ENCODE data around the gene SLC25A19. TPM values are rescaled to one million over a fixed set of nuclear protein-coding genes. Genes with fewer than 3 reads are reported as not detected.
"Not testable (repeated sequence)": the region's sequence is repeated elsewhere in the genome, so short reads cannot be mapped to it uniquely, and the experiment has no call there.

Gene SLC25A19
- polyA plus RNA-seq, 3 donors: 7.1 to 8.7 (median 8.7) TPM

DNA sequence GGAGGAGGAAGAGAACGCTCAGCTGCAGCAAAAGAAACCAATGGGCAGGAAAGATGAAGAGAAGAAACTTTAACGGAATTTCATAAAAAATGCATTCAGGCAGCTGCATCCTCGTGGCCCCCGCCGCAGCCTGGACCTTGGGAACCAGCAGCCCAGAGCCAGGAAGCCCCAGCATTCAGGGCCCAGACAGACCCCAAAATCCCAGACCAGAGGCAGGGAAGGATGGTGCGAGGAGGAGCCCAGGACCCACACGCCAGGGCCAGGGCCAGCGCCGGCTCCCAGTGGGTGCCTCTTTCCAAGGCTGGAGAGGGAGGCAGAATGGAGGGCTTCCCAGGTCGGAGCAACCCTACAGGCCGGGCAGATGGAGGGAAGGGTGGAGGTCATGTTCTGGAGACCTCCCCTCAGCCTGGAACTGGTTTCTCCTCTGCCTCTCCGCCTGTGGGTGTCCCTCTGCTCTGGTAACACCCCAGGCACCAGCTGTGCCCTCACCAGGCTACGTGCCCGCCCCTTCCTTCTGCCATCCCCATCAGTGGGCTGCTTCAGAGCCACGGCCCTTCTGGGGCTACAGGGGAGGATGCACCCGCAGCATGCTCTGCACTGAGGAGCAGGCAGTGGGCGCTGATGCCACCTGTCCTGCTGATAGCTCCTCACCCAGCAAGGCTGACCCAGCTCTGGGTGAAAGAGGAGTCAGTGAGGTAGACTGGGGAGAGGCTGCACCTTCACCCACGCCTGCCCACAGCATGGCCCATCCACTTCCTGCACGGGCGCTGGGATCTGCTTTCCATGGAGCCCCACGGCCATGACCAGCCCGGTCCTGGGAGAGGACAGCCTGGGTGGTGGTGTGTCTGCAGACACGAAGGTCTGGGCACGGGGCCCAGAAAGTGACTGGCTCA is 17.0 kb downstream of the SLC25A19 start:
- DNase-seq (ENCODE audit: extremely low read depth in 1 of 11, low read depth in 9 of 11, low spot score in 4 of 11): no peak

DNA sequence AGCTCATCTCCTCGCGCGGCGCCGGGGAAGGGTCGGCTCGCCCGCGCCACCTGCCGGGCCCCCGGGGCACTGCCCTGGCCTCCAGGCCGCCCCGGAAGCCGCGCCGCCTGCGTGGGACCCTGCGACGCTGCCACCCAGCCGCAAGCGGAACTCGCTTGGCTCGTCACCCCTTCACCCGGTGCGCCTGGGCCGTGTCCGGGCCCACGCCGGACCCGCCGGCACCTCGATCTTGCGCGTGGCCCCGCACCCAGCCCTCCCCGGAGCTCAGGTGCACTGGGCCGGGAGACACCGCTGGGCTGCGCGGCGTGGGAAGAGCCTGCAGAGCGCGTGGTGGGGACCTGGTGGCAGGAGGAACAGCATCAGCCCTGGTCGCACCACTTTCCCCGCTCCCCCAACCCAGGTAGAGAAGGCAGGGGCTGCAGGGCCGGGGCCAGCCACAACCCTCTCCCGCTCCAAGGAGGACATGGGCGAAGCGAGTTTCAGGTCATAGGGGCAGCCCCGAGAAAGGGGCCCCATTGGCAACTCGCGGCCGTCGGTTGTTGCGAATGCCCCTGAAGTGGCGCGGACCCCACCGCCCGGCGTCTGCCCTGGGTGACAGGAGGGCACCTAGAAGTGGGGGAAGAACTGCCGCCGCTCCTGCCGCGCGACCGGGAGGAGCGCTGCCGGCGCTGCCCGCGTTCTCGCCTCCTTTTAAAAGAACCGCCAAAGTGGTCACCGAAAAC is 17.8 kb downstream of the SLC25A19 start:
- peak in 5 of 11 donors; percentile 44 to 79 (median 67) for DNase-seq (ENCODE audit: extremely low read depth in 1 of 11, low read depth in 9 of 11, low spot score in 4 of 11)

DNA sequence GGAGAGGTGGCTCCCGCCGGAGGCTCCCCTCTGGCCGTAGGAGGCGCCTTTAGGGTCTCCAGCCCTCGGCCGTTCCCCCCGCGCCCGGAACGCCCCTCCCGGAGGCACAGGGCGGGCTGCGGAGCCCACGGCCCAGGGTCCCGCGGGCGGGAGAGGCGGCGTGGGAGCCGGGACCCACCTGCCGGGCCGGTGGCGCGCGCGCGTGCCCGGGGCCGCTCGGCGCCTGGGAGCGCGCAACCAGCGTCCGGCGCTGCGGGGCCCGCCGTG is 18.3 kb downstream of the SLC25A19 start, which contains the start of gene MIF4GD:
Gene MIF4GD (minus strand): TSS at position 266 of the 267 bp plus-strand sequence. CDS start 1,036 bp downstream, outside the sequence.
- peak in 3 of 11 donors; percentile 71 to 76 (median 72) for DNase-seq (ENCODE audit: extremely low read depth in 1 of 11, low read depth in 9 of 11, low spot score in 4 of 11)

DNA sequence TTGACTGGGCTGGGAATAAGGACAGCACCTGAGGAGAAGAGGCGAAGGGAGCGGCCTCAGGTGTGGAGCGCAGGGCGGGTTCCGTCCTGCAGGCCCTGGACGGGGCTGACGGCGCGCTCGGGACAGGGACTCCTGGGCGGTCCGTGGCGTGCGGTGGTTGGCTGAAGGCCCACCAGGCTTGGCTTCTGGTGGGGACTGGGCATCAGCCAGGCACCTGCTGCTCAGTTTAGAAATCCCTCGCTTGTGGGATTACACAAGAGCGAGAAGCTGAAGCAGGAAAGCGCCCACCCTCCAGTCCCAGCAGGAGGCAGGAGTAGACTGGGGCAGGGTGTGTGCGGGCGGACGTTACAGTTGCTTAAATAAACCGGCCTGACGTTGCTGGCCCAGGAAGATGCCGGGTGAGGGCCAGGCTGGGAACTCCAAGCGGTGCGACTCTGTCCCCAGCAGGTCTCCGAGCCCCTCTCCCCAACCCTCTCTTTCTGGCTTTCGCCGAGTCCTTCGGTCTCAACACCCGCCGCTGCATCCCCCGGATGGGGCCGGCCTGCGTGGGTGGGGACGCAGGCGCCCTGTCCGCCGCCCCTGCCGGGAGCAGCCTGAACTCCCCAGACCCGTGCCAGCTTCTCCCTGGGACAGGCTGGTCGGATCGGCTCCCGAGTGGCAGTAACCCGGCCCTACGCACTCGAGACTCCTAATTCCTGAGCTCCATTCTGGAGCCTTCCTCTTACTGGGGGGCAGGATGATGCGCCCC is 18.8 kb downstream of the SLC25A19 start:
- peak in 6 of 11 donors; percentile 42 to 66 (median 58) for DNase-seq (ENCODE audit: extremely low read depth in 1 of 11, low read depth in 9 of 11, low spot score in 4 of 11)

DNA sequence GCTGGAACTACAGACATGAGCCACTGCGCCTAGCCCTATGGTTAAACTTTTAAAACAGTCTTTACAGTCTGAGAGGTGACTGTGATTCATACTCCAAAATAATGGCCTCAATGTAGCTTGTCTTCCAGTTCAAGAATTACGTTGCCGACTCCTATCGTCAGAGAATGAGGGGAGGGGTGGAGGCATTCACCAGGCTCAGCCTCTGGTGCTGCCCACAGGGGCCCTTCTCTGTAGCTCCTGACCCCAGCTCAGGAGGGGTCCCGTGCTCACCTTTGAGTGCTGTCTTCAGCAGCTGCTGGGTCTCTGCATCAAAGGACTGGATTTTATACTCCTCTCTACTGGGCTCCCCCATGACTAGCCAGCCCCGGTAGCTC is 19.4 kb downstream of the SLC25A19 start:
- DNase-seq (ENCODE audit: extremely low read depth in 1 of 11, low read depth in 9 of 11, low spot score in 4 of 11): no peak

DNA sequence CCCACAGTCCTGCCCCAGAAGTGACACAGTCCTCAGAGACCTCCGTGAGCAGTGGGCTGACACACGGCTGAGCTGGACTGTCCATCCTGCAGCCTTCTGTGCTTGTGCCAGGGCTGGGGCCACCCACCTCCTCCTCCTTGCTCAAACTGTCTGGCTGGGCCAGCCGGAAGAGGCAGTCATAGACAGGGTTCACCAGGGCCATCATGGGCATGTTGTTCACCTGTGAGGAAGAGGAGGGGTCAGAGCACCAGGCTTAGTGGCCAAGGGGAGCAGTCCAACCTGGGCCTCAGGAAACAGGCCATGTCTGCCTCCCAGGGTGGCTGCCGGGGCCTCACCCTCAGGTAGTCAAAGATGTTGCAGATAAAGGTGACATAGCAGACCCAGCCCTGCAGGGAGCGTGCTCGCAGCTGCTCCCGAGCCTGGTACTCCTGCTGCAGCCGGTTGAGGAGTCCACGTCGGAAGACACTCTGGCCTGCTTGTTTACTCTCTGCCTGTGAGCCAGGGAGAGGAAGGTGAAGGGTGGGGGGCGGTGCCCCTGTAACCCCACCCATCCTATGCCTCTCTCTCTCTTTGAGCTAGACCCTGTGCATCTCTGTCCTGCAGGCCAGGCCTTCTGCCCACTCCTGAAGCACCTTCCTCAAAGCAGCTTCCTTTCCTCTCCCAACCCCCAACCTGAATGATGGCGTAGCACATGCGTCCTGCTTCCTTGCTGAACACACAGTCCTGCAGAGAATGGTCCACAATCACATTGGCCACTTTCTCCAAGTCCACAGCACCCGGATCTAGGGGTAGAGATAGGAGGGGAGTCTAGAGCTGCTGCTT is 21.6 kb downstream of the SLC25A19 start:
- DNase-seq (ENCODE audit: extremely low read depth in 1 of 11, low read depth in 9 of 11, low spot score in 4 of 11): no peak

DNA sequence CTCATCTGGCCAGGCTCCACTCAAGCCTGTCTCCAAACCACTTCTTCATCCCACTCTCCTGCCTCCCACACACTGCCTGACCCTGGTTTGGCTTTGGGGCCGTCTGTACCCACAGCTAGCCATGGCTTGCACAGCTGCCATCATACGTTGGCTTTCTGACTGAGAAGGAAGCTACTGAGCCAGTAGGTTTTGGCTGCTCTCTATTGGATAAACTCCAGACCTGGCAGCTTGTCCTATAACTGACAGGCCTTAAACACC is 22.2 kb downstream of the SLC25A19 start:
- no peak for DNase-seq (ENCODE audit: extremely low read depth in 1 of 11, low read depth in 9 of 11, low spot score in 4 of 11)

DNA sequence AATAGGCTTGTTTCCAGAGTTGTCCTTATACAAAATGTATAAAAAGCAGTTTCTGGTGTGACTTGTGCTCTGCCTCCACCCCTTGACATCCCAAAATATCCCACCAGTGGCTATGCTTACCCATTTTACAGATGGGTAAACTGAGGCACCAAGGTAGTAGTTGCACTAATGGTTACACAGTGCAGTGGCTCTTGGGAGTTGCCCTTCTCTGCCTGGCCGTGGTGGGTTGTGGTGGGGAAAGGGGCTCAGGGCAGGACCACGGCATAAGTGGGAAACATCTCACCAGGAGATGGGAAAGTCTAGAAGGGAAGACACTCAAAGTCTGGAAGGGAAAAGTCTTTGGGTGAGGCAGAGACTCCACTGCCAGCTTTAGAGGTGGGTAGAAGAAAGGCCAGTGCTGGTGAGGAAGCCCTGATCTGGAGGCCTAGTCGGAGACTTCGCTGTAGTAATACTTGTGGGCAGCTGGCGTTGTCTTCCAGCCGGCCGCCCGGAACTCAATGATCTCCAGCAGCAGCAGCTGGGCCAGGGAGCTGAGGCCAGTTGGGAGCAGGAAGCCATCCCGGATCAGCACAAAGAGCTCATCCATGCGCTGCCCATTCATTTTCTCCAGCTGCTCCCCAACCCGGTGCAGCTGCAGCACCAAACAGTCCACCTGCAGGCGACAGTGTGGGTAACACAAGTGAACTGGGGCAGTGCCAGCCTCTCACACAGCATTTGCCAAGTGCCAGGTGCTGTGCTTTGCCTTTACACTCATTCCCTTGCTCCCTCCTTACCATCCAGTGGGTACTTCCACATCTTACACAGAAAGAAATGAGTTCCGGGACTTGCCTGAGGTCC is 22.7 kb downstream of the SLC25A19 start:
- no peak for DNase-seq (ENCODE audit: extremely low read depth in 1 of 11, low read depth in 9 of 11, low spot score in 4 of 11)

DNA sequence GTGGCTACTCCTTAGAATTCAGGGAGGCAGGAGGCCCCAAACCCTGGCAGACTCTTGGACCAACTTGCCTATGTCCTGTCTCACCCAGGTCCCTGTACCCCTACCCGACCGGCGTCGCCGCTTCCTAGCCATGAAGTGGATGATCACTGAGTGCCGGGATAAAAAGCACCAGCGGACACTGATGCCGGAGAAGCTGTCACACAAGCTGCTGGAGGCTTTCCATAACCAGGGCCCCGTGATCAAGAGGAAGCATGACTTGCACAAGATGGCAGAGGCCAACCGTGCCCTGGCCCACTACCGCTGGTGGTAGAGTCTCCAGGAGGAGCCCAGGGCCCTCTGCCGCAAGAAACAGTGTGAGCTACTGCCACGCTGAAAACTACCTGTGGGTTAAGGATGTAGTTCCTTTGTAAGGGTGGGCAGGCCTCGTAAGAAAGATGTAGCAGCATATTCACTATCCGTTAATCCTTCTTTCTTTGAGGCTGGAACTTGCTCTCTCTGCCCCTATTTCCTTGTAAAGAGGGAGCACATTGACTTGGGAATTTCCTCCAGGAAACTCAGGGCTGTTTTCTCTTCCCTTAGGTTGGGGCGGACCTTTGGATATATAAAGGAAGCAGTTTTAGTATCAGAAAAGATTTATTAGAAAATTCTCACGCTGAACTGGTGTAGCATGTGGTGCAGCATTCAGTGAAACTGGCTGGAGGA is 23.5 kb downstream of the SLC25A19 start:
- no peak for DNase-seq (ENCODE audit: extremely low read depth in 1 of 11, low read depth in 9 of 11, low spot score in 4 of 11)

DNA sequence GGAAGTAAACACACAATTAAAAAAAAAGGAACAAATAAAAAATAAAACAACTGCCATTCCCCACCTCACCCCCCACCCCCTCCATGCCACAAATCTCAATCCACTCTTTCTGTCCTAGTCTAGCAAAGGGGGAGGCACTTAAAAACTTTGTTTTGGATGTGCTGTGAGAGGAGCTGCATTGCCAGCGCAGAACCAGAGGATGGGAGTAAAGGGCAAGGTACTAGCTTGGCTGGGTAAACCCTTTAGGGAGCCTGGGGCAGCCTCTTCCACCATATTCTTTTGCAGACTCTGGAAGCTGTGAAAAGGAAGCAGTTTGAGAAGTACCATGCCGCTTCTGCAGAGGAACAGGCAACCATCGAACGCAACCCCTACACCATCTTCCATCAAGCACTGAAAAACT is 26.2 kb downstream of the SLC25A19 start:
- no peak for DNase-seq (ENCODE audit: extremely low read depth in 1 of 11, low read depth in 9 of 11, low spot score in 4 of 11)

DNA sequence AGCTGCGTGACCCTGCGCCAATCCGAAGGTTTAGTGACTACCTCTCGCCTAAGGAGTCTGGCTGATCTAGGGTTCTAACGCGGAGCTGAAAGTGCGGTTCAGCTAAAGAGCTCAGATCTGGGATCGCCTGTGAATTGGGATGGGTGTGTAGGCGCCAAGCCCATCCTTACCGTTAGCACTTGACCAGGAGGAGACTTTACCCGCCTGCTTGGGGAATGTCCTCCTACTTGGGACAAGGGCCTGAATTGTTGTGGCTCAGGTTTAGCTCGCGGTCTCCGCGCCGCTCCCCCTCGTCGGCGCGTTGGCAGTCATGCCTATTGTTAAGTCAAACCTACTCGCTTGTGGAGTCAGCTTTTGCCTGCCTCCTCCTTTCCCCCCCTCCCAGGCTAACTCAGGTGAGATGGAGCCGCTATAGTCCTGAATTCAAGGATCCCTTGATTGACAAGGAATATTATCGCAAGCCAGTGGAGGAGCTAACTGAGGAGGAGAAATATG is 27.1 kb downstream of the SLC25A19 start:
- DNase-seq (ENCODE audit: extremely low read depth in 1 of 11, low read depth in 9 of 11, low spot score in 4 of 11): peak in 1 of 11 donors; percentile 22

DNA sequence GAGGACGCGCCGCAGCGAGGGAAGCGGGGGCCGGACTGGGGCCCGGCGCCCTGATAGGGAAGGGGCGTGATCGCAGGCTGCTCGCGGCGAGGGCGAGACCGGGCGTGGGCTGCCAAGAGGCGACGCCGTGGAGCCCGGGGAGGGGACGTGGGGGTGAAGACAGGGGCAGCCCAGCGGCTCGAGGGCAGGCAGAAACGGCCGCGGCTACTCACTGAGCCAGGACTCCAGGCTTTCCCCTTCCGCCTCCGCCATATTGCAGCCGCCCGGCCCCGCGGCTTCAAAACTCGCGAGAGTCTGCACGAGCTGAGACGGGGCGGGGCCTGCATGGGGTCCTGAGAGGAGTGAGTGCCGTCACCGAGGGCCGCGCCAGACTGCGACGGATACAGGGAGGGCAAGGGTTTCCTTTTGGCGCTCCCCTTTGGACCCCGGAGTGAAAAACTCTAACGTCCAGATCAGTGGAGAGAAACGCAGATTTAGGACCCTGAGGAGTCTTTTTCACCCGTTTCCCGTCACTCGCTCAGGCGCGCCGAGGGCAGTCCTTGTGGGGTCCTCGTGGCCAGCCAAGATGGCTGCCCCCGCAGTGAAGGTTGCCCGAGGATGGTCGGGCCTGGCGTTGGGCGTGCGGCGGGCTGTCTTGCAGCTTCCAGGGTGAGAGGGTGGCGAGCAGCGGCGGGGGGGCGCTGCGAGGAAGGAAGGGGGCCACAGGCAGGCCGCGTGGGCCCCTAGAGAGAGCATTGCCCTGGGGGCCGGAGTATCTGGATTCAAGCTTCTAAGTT is 27.7 kb downstream of the SLC25A19 start, which contains the start of the genes GGA3 and MRPS7:
Gene GGA3 (minus strand): TSS at position 271 of the 776 bp plus-strand sequence. CDS start 19 bp downstream, at position 252.
Gene MRPS7 (plus strand): TSS at position 544 of the 776 bp plus-strand sequence. CDS start 22 bp downstream, at position 566.
- DNase-seq (ENCODE audit: extremely low read depth in 1 of 11, low read depth in 9 of 11, low spot score in 4 of 11): peak; percentile 83 to 98 (median 93)

DNA sequence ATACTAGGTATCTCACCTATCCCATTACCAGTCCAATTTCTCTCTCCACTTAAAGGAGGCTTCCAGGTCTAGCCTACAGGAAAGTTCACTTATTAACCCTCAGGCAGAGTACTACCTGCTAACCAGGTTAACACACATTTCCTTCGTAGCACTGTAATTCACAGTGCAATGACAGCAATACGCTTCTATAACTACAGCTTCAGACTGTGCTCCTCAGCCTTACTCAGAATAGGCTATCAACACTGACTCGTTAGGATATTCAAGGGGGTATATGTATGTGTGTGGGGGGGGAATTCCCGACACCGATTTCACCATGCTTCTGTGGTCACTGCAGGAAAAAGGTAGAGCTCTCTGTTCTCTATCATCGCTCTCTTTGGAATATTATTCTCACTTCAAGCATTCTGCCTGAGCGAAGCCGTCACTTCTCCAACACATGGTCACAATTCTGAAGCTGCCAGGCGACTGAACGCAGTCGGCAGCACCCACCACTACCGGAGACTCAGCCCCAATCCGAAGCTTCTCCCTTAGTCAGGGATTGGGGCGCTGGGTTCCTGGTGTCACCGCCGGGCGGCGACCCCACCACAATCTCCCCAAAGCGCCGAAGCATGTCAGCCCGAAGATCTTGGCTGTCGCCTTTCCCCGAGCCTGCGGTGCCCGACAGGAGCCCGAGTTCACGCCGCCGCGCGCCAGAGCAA is 28.4 kb downstream of the SLC25A19 start:
- no peak for DNase-seq (ENCODE audit: extremely low read depth in 1 of 11, low read depth in 9 of 11, low spot score in 4 of 11)

DNA sequence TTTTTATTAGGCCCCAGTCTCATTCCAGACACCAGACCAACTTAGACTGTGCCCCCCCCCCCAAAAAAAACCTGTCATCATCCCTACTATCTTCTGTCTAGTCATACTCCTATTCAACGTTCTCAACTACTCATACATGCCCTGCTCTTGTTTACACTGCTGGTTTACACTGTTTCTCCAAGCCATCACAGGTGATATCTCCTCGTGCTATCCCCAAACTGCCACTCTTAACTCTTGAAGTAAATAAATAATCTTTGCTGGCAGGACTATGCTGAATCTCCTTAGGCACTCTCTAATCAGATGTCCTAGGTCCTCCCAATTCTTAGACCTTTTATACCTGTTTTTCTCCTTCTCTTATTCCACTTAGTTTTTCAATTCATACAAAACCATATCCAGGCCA is 32.0 kb downstream of the SLC25A19 start:
- not testable (repeated sequence) for DNase-seq (ENCODE audit: extremely low read depth in 1 of 11, low read depth in 9 of 11, low spot score in 4 of 11)

DNA sequence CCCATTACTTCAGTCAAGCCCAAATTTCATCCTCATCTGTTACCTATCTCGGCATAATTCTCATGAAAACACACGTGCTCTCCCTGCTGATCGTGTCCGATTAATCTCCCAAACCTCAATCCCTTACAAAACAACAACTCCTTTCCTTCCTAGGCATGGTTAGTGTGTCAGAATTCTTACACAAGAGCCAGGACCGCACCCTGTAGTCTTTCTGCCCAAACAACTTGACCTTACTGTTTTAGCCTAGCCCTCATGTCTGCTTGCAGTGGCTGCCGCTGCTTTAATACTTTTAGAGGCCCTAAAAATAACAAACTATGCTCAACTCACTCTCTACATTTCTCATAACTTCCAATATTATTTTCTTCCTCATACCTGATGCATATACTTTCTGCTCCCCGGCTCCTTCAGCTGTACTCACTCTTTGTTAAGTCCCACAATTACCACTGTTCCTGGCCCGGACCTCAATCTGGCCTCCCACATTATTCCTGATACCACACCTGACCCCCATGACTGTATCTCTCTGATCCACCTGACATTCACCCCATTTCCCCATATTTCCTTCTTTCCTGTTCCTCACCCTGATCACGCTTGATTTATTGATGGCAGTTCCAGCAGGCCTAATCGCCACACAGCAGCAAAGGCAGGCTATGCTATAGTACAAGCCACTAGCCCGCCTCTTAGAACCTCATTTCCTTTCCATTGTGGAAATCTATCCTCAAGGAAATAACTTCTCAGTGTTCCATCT is 33.1 kb downstream of the SLC25A19 start:
- not testable (repeated sequence) for DNase-seq (ENCODE audit: extremely low read depth in 1 of 11, low read depth in 9 of 11, low spot score in 4 of 11)

Data from renal cortex interstitium (tissue), 11 donors.